ENCODE data around the gene NHEJ1. TPM values are rescaled to one million over a fixed set of nuclear protein-coding genes. Genes with fewer than 3 reads are reported as not detected.
A peak's percentile ranks its signal among the peaks of the same experiment; 100 is the strongest.

NHEJ1 gene
- total RNA-seq, 1 experiment from 2014 or later, result 22.3 TPM

GRCh38 chr2:219209236-219210195, 48.9 kb upstream of the NHEJ1 start (continued):
- TF ChIP-seq, protein P1, sequence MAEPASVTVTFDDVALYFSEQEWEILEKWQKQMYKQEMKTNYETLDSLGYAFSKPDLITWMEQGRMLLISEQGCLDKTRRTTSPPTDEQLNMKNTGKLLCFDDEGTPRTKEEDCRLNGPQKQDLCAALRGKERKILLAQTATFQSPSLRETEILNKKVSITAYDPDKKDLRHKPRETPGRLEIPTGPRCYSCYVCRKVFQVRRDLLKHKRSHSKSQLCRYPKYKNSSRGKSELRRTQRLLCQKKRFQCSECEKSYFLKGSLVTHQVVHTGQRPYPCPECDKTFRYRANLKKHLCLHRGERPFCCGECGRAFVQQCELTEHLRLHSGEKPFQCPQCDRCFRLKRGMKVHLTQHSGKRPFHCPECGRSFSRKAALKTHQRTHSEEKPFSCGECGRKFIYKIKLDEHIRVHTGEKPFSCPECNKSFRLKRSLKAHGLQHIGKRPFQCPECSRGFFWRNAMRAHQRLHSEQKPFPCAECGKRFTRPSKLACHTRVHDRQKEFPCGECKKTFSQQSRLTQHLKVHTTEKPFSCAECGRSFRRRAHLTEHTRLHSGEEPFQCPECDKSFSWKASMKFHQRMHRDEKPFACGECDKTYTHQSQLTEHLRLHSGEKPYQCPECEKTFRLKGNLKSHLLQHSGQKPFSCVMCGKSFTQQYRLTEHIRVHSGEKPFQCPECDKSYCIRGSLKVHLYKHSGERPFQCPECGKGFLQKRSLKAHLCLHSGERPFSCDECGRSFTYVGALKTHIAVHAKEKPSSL (CRISPR knock-in tag; conservative IDR thresholded peaks at IDR 0.05), result no peak

GRCh38 chr2:219207884-219208740, 47.5 kb upstream of the NHEJ1 start:
- CTCF ChIA-PET, result no interaction called here
- POLR2A ChIA-PET, result no interaction called here
- peak overlapping the region; percentile 74 for H3K4me3 Mint-ChIP-seq
- DNase-seq (ENCODE audit: low spot score), result no peak
- H3K27ac Mint-ChIP-seq, result peak overlapping the region; percentile 88; the same call in 1 of the 2 replicates
- TF ChIP-seq GABPB1 (CRISPR knock-in tag; IDR thresholded peaks at IDR 0.05), result peak; percentile 56
- TF ChIP-seq MYBL2 (CRISPR knock-in tag; IDR thresholded peaks at IDR 0.05), result no peak
- TF ChIP-seq SP1 (CRISPR knock-in tag; conservative IDR thresholded peaks at IDR 0.05), result no peak
- no peak for TF ChIP-seq MXD4 (CRISPR knock-in tag; IDR thresholded peaks at IDR 0.05; ENCODE audit: borderline replicate concordance)
- TF ChIP-seq CBFB (CRISPR knock-in tag; IDR thresholded peaks at IDR 0.05; ENCODE audit: low read depth), result no peak
- H3K27me3 Mint-ChIP-seq (ENCODE audit: low read depth), result peaks cover 11% of the 10 kb centered on the region
- ATAC-seq, result no peak
- H3K36me3 Mint-ChIP-seq, result peaks cover 42% of the 10 kb centered on the region
- H3K9me3 Mint-ChIP-seq, result peaks cover 5% of the 10 kb centered on the region
- peaks cover 6% of the 10 kb centered on the region for H3K4me1 Mint-ChIP-seq

DNA sequence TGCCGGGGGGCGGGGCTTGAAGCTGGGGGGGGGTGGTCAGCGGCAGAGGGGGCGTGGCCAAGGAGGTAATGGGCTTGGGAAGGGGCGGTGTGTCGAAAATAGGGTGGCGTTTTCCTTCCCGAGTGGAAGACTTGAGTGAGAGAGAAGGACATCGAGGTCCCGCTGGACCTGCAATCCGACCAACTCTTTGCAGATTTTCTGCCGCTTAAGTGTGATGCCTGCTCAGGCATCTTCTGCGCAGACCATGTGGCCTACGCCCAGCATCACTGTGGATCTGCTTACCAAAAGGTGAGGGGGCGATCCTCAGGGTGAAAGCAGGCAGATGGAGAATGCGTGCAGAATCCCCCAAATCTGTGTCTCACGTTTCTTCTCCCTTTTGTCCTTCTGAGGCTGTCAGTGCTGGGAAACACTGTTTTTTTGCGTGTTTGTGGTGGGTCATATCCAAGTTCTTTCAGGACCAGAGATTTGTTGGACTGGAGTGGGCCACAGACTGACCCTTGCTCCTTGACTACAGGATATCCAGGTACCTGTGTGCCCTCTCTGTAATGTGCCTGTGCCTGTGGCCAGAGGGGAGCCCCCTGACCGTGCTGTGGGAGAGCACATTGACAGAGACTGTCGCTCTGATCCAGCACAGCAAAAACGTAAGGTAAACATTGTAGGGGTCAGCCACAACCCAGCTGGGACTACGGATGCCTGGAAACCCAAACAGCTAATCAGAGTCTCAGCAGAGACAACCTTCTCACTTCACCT, 46.7 kb upstream of the NHEJ1 start:
- ChIA-PET POLR2A (interaction anchor here (1.3 to 2.0 kb wide), 4 partner anchors 11 to 45 kb away, joined by 6 to 16 read pairs (median 8); partner anchors contain the start of genes ABCB6, CNPPD1 and TUBA4B), CTCF (interaction anchor here (0.8 to 2.0 kb wide), 9 partner anchors 10 to 195 kb away, joined by 3 to 11 read pairs (median 7); partner anchors contain the start of genes CNPPD1, GLB1L and STK16)
- DNase-seq (ENCODE audit: low spot score) (no peak), ATAC-seq (peak; percentile 6)
- peak overlapping the region; percentile 88 for H3K27ac Mint-ChIP-seq
- H3K4me1 Mint-ChIP-seq, result peaks cover 6% of the 10 kb centered on the region
- peaks cover 15% of the 10 kb centered on the region for H3K27me3 Mint-ChIP-seq (ENCODE audit: low read depth)
- peaks cover 5% of the 10 kb centered on the region for H3K9me3 Mint-ChIP-seq
- peak overlapping the region; percentile 74 for H3K4me3 Mint-ChIP-seq
- H3K36me3 Mint-ChIP-seq, result peaks cover 36% of the 10 kb centered on the region
- TF ChIP-seq SOX15 (CRISPR knock-in tag; IDR thresholded peaks at IDR 0.05) (no peak), E2F5 (CRISPR knock-in tag; IDR thresholded peaks at IDR 0.05) (no peak), ZBTB21 (CRISPR knock-in tag; IDR thresholded peaks at IDR 0.05; ENCODE audit: borderline replicate concordance) (no peak), HMGA2 (CRISPR knock-in tag; IDR thresholded peaks at IDR 0.05) (no peak), KAT7 (CRISPR knock-in tag; IDR thresholded peaks at IDR 0.05; ENCODE audit: borderline replicate concordance) (no peak), ELF4 (CRISPR knock-in tag; IDR thresholded peaks at IDR 0.05; ENCODE audit: low read depth) (no peak), CREB1 (CRISPR knock-in tag; IDR thresholded peaks at IDR 0.05) (no peak), FOXP1 (CRISPR knock-in tag; IDR thresholded peaks at IDR 0.05; ENCODE audit: borderline replicate concordance) (no peak), PRDM15 (CRISPR knock-in tag; IDR thresholded peaks at IDR 0.05) (no peak), E2F1 (CRISPR knock-in tag; IDR thresholded peaks at IDR 0.05) (no peak), TP53 (CRISPR knock-in tag; IDR thresholded peaks at IDR 0.05) (no peak), CBFB (CRISPR knock-in tag; IDR thresholded peaks at IDR 0.05; ENCODE audit: low read depth) (no peak), FOXJ3 (CRISPR knock-in tag; IDR thresholded peaks at IDR 0.05; ENCODE audit: borderline replicate concordance) (no peak), PREB (CRISPR knock-in tag; IDR thresholded peaks at IDR 0.05; ENCODE audit: borderline replicate concordance) (no peak; the same call in 1 of the 2 replicates)
